Measurements from ENCODE around the gene CEL. TPM values are rescaled to one million over a fixed set of nuclear protein-coding genes. Genes with fewer than 3 reads are reported as not detected.

CEL gene
- total and polyA plus RNA-seq, 2 experiments from 2014 or later, result 0.27 to 2.3 TPM

DNA sequence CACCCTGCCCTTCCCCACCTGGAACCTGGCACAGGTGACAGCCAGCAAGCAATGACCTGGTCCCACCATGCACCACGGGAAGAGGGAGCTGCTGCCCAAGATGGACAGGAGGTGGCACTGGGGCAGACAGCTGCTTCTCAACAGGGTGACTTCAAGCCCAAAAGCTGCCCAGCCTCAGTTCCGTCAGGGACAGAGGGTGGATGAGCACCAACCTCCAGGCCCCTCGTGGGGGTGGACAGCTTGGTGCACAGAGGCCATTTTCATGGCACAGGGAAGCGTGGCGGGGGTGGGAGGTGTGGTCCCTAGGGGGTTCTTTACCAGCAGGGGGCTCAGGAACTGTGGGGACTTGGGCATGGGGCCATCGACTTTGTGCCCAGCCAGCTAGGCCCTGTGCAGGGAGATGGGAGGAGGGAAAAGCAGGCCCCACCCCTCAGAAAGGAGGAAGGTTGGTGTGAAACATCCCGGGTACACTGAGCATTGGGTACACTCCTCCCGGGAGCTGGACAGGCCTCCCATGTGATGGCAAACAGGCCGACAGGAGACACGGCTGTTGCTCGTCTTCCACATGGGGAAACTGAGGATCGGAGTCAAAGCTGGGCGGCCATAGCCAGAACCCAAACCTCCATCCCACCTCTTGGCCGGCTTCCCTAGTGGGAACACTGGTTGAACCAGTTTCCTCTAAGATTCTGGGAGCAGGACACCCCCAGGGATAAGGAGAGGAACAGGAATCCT lies 1.9 kb downstream of the CEL start (continued):
- TF ChIP-seq, protein P1, sequence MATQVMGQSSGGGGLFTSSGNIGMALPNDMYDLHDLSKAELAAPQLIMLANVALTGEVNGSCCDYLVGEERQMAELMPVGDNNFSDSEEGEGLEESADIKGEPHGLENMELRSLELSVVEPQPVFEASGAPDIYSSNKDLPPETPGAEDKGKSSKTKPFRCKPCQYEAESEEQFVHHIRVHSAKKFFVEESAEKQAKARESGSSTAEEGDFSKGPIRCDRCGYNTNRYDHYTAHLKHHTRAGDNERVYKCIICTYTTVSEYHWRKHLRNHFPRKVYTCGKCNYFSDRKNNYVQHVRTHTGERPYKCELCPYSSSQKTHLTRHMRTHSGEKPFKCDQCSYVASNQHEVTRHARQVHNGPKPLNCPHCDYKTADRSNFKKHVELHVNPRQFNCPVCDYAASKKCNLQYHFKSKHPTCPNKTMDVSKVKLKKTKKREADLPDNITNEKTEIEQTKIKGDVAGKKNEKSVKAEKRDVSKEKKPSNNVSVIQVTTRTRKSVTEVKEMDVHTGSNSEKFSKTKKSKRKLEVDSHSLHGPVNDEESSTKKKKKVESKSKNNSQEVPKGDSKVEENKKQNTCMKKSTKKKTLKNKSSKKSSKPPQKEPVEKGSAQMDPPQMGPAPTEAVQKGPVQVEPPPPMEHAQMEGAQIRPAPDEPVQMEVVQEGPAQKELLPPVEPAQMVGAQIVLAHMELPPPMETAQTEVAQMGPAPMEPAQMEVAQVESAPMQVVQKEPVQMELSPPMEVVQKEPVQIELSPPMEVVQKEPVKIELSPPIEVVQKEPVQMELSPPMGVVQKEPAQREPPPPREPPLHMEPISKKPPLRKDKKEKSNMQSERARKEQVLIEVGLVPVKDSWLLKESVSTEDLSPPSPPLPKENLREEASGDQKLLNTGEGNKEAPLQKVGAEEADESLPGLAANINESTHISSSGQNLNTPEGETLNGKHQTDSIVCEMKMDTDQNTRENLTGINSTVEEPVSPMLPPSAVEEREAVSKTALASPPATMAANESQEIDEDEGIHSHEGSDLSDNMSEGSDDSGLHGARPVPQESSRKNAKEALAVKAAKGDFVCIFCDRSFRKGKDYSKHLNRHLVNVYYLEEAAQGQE (IDR thresholded peaks at IDR 0.05; ENCODE audit: unreplicated experiment), result no peak
- TF ChIP-seq CREB1 (CRISPR knock-in tag; IDR thresholded peaks at IDR 0.05; ENCODE audit: low read depth) (no peak), NANOG (IDR thresholded peaks at IDR 0.05; ENCODE audit: borderline replicate concordance) (no peak)
- TF ChIP-seq, protein P2, sequence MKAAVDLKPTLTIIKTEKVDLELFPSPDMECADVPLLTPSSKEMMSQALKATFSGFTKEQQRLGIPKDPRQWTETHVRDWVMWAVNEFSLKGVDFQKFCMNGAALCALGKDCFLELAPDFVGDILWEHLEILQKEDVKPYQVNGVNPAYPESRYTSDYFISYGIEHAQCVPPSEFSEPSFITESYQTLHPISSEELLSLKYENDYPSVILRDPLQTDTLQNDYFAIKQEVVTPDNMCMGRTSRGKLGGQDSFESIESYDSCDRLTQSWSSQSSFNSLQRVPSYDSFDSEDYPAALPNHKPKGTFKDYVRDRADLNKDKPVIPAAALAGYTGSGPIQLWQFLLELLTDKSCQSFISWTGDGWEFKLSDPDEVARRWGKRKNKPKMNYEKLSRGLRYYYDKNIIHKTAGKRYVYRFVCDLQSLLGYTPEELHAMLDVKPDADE (IDR thresholded peaks at IDR 0.05), result no peak

DNA sequence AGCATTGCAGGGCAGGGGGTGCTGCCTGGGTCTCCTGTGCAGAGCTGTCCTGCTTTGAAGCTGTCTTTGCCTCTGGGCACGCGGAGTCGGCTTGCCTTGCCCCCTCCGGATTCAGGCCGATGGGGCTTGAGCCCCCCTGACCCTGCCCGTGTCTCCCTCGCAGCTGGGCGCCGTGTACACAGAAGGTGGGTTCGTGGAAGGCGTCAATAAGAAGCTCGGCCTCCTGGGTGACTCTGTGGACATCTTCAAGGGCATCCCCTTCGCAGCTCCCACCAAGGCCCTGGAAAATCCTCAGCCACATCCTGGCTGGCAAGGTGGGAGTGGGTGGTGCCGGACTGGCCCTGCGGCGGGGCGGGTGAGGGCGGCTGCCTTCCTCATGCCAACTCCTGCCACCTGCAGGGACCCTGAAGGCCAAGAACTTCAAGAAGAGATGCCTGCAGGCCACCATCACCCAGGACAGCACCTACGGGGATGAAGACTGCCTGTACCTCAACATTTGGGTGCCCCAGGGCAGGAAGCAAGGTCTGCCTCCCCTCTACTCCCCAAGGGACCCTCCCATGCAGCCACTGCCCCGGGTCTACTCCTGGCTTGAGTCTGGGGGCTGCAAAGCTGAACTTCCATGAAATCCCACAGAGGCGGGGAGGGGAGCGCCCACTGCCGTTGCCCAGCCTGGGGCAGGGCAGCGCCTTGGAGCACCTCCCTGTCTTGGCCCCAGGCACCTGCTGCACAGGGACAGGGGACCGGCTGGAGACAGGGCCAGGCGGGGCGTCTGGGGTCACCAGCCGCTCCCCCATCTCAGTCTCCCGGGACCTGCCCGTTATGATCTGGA lies 2.7 kb downstream of the CEL start:
- TF ChIP-seq NANOG (IDR thresholded peaks at IDR 0.05; ENCODE audit: borderline replicate concordance) (no peak), STAT1 (IDR thresholded peaks at IDR 0.05; ENCODE audit: unreplicated experiment) (no peak), ZNF114 (CRISPR knock-in tag; IDR thresholded peaks at IDR 0.05) (no peak), CREB1 (CRISPR knock-in tag; IDR thresholded peaks at IDR 0.05; ENCODE audit: low read depth) (no peak)
- DNase-seq (ENCODE audit: low spot score), result no peak
- no peaks in the 10 kb centered on the region for H3K36me3 Mint-ChIP-seq (ENCODE audit: low read depth)
- H4K20me1 ChIP-seq (replicated peaks; ENCODE audit: insufficient read depth), result no peaks in the 10 kb centered on the region
- no peak overlapping the region for H2AFZ ChIP-seq
- H3K4me1 ChIP-seq (ENCODE audit: insufficient read depth), result peaks cover 12% of the 10 kb centered on the region
- no peaks in the 10 kb centered on the region for H3K9me3 Mint-ChIP-seq
- H3K27me3 ChIP-seq (ENCODE audit: insufficient read depth), result no peaks in the 10 kb centered on the region
- no peak overlapping the region for H3K27ac Mint-ChIP-seq
- no peak overlapping the region for H3K27ac ChIP-seq (ENCODE audit: low read depth)
- peaks cover 7% of the 10 kb centered on the region for H3K27me3 Mint-ChIP-seq (ENCODE audit: insufficient read depth, low read depth, poor library complexity)
- no peak overlapping the region for H3K4me3 ChIP-seq
- H3K79me2 ChIP-seq (replicated peaks; ENCODE audit: insufficient read depth), result no peaks in the 10 kb centered on the region
- H3K9me2 ChIP-seq (ENCODE audit: insufficient read depth), result no peaks in the 10 kb centered on the region
- H3K4me2 ChIP-seq, result no peak overlapping the region
- no peak for ATAC-seq
- H3K4me3 Mint-ChIP-seq, result no peak overlapping the region
- no peaks in the 10 kb centered on the region for H3K36me3 ChIP-seq (ENCODE audit: insufficient read depth)
- 0 out of 2 replicates have a peak, but pooled peaks cover 2% of the 10 kb centered on the region for H3F3A ChIP-seq (replicated peaks; ENCODE audit: low read depth)
- peaks cover 19% of the 10 kb centered on the region for H3K4me1 Mint-ChIP-seq

DNA sequence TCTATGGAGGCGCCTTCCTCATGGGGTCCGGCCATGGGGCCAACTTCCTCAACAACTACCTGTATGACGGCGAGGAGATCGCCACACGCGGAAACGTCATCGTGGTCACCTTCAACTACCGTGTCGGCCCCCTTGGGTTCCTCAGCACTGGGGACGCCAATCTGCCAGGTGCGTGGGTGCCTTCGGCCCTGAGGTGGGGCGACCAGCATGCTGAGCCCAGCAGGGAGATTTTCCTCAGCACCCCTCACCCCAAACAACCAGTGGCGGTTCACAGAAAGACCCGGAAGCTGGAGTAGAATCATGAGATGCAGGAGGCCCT lies 3.2 kb downstream of the CEL start:
- H3K79me2 ChIP-seq (replicated peaks; ENCODE audit: insufficient read depth), result no peaks in the 10 kb centered on the region
- no peak overlapping the region for H3K27ac Mint-ChIP-seq
- no peaks in the 10 kb centered on the region for H3K9me3 Mint-ChIP-seq
- ATAC-seq (no peak), DNase-seq (ENCODE audit: low spot score) (no peak)
- no peaks in the 10 kb centered on the region for H3K36me3 Mint-ChIP-seq (ENCODE audit: low read depth)
- peaks cover 3% of the 10 kb centered on the region for H3K27me3 Mint-ChIP-seq (ENCODE audit: insufficient read depth, low read depth, poor library complexity)
- no peaks in the 10 kb centered on the region for H3K9me2 ChIP-seq (ENCODE audit: insufficient read depth)
- no peak overlapping the region for H3K4me3 ChIP-seq
- peaks cover 13% of the 10 kb centered on the region for H3K4me1 Mint-ChIP-seq
- no peak overlapping the region for H3K4me3 Mint-ChIP-seq
- H4K20me1 ChIP-seq (replicated peaks; ENCODE audit: insufficient read depth), result no peaks in the 10 kb centered on the region
- peaks cover 7% of the 10 kb centered on the region for H3K4me1 ChIP-seq (ENCODE audit: insufficient read depth)
- H3K27ac ChIP-seq (ENCODE audit: low read depth), result no peak overlapping the region
- H3K27me3 ChIP-seq (ENCODE audit: insufficient read depth), result no peaks in the 10 kb centered on the region
- H3K36me3 ChIP-seq (ENCODE audit: insufficient read depth), result no peaks in the 10 kb centered on the region
- H3F3A ChIP-seq (replicated peaks; ENCODE audit: low read depth), result no peaks in the 10 kb centered on the region
- H3K4me2 ChIP-seq, result no peak overlapping the region
- no peak overlapping the region for H2AFZ ChIP-seq
- TF ChIP-seq EZH2 (IDR thresholded peaks at IDR 0.05; ENCODE audit: low read depth, unreplicated experiment), result no peak
- TF ChIP-seq STAT1 (IDR thresholded peaks at IDR 0.05; ENCODE audit: unreplicated experiment), result no peak
